Peyer's patch (tissue), 4 donors: Measurements from ENCODE around the gene FEV.
A peak's percentile ranks its signal among the peaks of the same experiment; 100 is the strongest.

ENCODE experiments used
- CTCF ChIP-seq, 6 experiments: fragments of 450-650 bp in 4 of 6; fragments of 200-600 bp in 2 of 6; sonication (generic) in 1 of 6; IDR thresholded peaks; one replicate each; pipeline ENCODE4 v1.5.1; 2017 to 2019; ENCODE audit warnings: antibody characterized with exemption in 6 of 6, mild to moderate bottlenecking in 3 of 6, moderate library complexity in 1 of 6
- POLR2A ChIP-seq, 2 donors: fragments of 450-650 bp; IDR thresholded peaks; one replicate each; pipeline ENCODE4 v1.5.1; 2017; ENCODE audit warnings: antibody characterized with exemption in 2 of 2, mild to moderate bottlenecking in 2 of 2, moderate library complexity in 2 of 2

DNA sequence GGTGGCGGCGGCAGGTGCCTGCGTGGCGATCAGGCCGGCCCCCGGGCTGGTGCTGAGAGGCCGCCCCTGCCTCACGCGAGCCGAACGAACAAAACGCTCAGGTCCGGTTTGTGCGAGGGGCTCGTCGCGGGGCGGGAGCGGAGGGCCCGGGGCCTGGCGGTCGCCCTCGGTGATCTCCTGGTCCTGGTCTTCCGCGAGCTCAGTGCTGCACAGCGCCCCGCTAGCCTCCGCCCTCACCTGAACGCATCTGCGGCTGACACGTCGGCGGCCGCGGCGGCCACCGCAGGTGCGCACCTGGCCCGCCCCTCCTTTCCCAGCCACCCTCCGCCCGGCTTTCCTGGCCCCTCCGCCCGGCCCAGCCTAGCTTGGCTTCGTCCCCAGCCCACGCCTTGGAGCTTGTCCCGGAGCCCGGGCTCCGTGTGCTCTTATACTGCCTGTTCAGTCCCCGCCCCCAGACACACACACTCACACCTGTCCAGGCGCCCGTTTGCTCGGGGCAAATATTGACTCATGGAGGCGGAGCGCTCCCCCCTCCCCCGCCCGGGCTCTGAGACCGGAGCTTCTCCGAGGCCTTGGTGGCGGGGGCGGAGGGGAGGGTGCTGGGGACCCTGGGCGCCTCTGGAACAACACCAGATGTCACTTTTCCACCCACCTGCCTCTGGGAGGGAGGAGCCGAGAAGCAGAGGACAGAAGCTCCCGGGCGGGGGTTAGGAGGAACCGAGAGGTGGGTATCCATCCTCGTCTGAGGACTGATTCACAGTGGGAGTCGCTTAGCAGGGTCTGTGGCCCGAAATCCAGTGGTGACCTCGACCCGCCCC, 16.8 kb upstream of the FEV start:
- TF ChIP-seq CTCF (IDR thresholded peaks at IDR 0.05) (peak in 1 of 6 experiments; percentile 6), POLR2A (IDR thresholded peaks at IDR 0.05) (peak; percentile 96 to 97)
